Measurements from ENCODE around the gene MFSD11. TPM values are rescaled to one million over a fixed set of nuclear protein-coding genes. Genes with fewer than 3 reads are reported as not detected.

MFSD11 gene
- total and polyA plus RNA-seq, 2 of the 4 experiments (the other 2 are of a cell fraction) = 12.3 to 16.1 TPM

- no peak for TF ChIP-seq USF2 (IDR thresholded peaks at IDR 0.05; ENCODE audit: low read depth, low read length)
Observed at GRCh38 chr17:76700617-76701470, 37.1 kb upstream of the MFSD11 start (continued).

- peak; percentile 25 for ATAC-seq (ENCODE audit: low read depth)
- peak overlapping the region; percentile 38 for H3K14ac ChIP-seq (replicated peaks; ENCODE audit: low read depth, low read length)
- H3K27ac ChIP-seq (ENCODE audit: insufficient read depth, low read length) = peak overlapping the region; percentile 85
- 39% methylated on average over 2 of the region's 11 CpGs; no CpG with 5 or more reads in 1 of the 2 experiments for WGBS, 2 experiments (ENCODE audit: extremely low coverage in 2 of 2, insufficient read length in 1 of 2)
- H3K9me1 ChIP-seq (ENCODE audit: insufficient read depth, low read length) = peaks cover 57% of the 10 kb centered on the region
- peak overlapping the region; percentile 24; the same call in 2 of the 3 replicates for H2BK15ac ChIP-seq (ENCODE audit: low read depth, low read length)
- no peak for DNase-seq
- POLR2A ChIA-PET (ENCODE audit: unreplicated experiment) = no interaction called here
- peaks cover 5% of the 10 kb centered on the region for H3K36me3 ChIP-seq (ENCODE audit: control insufficient read depth, insufficient read depth, low read length)
- no peaks in the 10 kb centered on the region for H3K9me3 ChIP-seq (ENCODE audit: control insufficient read depth, insufficient read depth, low read length)
- H4K91ac ChIP-seq (ENCODE audit: insufficient read depth, low read depth, low read length) = peak overlapping the region; percentile 33; the same call in 1 of the 2 replicates
- no peaks in the 10 kb centered on the region for H3K27me3 ChIP-seq (ENCODE audit: control insufficient read depth, insufficient read depth, low read length)
- H2BK120ac ChIP-seq (ENCODE audit: low read depth, low read length) = peak overlapping the region; percentile 67; the same call in 1 of the 2 replicates
- H3K9ac ChIP-seq (ENCODE audit: low read depth, low read length) = peak overlapping the region; percentile 53
- peaks cover 92% of the 10 kb centered on the region for H4K20me1 ChIP-seq (ENCODE audit: insufficient read depth, low read length)
- H3K23ac ChIP-seq (ENCODE audit: low read depth, low read length) = peak overlapping the region; percentile 70
- H3K4me1 ChIP-seq (ENCODE audit: control insufficient read depth, insufficient read depth, low read length) = peaks cover 51% of the 10 kb centered on the region
- no peak overlapping the region for H3K56ac ChIP-seq (ENCODE audit: extremely low read depth, insufficient read depth, low read length)
- H2BK5ac ChIP-seq (ENCODE audit: low read depth, low read length, poor library complexity, severe bottlenecking) = peak overlapping the region; percentile 90
- BruUV-seq (replicated peaks) = no TSS peak
- no peak overlapping the region for H3K4me3 ChIP-seq (ENCODE audit: insufficient read depth, low read depth, low read length)
- H2BK20ac ChIP-seq (ENCODE audit: low read depth, low read length) = peak overlapping the region; percentile 27; the same call in 1 of the 2 replicates
- peak overlapping the region; percentile 47 for H3K18ac ChIP-seq (ENCODE audit: low read depth, low read length)
- H4K8ac ChIP-seq (ENCODE audit: low read depth in 2 of 2, low read length in 2 of 2) = peak overlapping the region; percentile 8 to 49; a peak in 2 of 4 replicates
- TF ChIP-seq FOS (IDR thresholded peaks at IDR 0.05; ENCODE audit: low read depth, low read length) = no peak
- no peak for TF ChIP-seq SMC3 (IDR thresholded peaks at IDR 0.05; ENCODE audit: low read depth, low read length)
- TF ChIP-seq RAD21 (IDR thresholded peaks at IDR 0.05; ENCODE audit: low read length) = no peak
- no peak for TF ChIP-seq MXI1 (IDR thresholded peaks at IDR 0.05; ENCODE audit: borderline replicate concordance, low read depth, low read length)
- no peak for TF ChIP-seq MAFK (IDR thresholded peaks at IDR 0.05; ENCODE audit: low read depth, low read length)
- no peak for TF ChIP-seq RFX5 (IDR thresholded peaks at IDR 0.05; ENCODE audit: low read depth, low read length)
- TF ChIP-seq, protein P1, sequence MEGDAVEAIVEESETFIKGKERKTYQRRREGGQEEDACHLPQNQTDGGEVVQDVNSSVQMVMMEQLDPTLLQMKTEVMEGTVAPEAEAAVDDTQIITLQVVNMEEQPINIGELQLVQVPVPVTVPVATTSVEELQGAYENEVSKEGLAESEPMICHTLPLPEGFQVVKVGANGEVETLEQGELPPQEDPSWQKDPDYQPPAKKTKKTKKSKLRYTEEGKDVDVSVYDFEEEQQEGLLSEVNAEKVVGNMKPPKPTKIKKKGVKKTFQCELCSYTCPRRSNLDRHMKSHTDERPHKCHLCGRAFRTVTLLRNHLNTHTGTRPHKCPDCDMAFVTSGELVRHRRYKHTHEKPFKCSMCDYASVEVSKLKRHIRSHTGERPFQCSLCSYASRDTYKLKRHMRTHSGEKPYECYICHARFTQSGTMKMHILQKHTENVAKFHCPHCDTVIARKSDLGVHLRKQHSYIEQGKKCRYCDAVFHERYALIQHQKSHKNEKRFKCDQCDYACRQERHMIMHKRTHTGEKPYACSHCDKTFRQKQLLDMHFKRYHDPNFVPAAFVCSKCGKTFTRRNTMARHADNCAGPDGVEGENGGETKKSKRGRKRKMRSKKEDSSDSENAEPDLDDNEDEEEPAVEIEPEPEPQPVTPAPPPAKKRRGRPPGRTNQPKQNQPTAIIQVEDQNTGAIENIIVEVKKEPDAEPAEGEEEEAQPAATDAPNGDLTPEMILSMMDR (conservative IDR thresholded peaks at IDR 0.05; ENCODE audit: low read depth, low read length) = no peak
- TF ChIP-seq MAZ (IDR thresholded peaks at IDR 0.05; ENCODE audit: borderline replicate concordance, low read depth, low read length) = no peak
- TF ChIP-seq NFE2L2 (IDR thresholded peaks at IDR 0.05; ENCODE audit: low read depth, low read length) = no peak
- peak overlapping the region; percentile 82 for H2AFZ ChIP-seq (replicated peaks; ENCODE audit: low read length, poor library complexity)
- in situ Hi-C loops (cut with MboI; ENCODE audit: low sequenced_read_pairs) (no loop called here), intact Hi-C loops (cut with micrococcal nuclease) (no loop called here), dilution Hi-C loops (cut with HindIII; ENCODE audit: low sequenced_read_pairs, unreplicated experiment) (no loop called here)
- peak overlapping the region; percentile 87 for H2AK5ac ChIP-seq (ENCODE audit: low read depth, low read length)
- H3K79me1 ChIP-seq (ENCODE audit: low read depth in 1 of 2, low read length in 2 of 2) = peaks cover 10 to 91% of the 10 kb centered on the region in 2 experiments; a peak in 3 of 4 replicates
- peak overlapping the region; percentile 82 for H3K4me2 ChIP-seq (ENCODE audit: low read depth, low read length)
- peak overlapping the region; percentile 66 for H3K4ac ChIP-seq (ENCODE audit: low read depth, low read length)
- H4K5ac ChIP-seq (ENCODE audit: low read depth, low read length) = peak overlapping the region; percentile 1
- H2AK9ac ChIP-seq (replicated peaks; ENCODE audit: low read depth, low read length, poor library complexity) = peak overlapping the region; percentile 96
- CTCF ChIA-PET = no interaction called here
Observed at GRCh38 chr17:76701471-76701967, 36.4 kb upstream of the MFSD11 start.

Measured in IMR-90 (cell line).